GM19438 (cell line): ENCODE measurements around the gene FAM174B.
A peak's percentile ranks its signal among the peaks of the same experiment; 100 is the strongest.

ENCODE experiments used
- ATAC-seq: cut with Tn5 transposase; IDR thresholded peaks from one replicate; pipeline ENCODE4 v1.9.1; 2021; ENCODE audit warnings: low read depth; ENCODE audit not compliant: unreplicated experiment

The FAM174B gene

DNA sequence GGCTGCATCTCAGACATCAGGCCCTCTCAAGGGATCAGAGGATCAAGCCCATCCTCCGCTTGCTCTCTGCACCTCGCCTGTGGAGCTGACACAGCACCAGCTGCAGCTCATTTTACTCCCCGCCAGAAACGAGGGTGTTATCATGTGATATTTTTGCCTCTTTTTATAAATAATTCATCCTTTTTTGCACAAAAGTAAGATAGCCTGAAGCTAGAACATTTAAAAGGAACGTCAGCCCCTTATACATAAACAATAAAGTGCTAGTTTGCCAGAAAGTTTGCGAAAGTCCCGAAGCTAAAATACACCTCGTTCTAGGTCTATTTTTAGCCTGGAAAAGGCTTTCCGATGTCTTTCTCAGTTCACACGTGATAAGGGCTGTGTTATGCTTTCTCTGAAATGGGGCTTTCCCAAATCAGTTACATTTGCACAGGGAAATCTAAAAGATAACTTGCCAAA lies 9.6 kb upstream of the FAM174B start:
- no peak for ATAC-seq

DNA sequence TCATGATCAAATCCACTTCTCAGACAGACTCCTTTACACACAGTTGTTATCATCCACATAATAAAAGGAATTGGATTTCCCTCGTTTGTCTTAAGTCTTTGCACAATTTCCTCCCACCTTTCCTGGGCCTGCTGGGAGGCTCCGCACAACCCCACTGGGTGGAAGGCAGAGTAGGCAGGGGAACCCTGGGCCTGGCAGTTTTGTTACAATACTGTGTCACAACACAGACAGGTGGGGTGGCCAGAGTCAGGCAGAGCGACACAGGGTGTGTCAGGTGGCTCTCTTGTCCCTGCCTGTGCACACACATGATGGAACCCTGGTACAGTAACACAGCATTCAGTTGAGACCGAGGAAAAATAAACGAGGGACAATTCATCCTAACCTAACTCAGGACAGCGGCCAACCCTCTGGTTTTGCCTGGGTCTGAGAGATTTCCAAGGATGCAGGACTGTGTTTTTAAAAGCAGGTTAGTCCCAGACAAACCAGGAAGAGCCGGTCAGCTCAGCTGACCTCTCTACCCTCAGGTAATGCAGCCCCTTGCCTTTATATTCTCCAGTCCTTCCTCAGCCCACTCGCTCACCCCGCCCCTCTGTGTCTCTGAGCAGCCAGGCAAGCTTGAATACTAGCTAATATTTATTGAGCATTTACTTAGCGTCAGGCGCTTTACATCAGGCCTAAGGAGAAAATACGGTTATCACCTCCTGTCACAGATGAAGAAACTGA lies 8.8 kb upstream of the FAM174B start:
- ATAC-seq, result no peak

DNA sequence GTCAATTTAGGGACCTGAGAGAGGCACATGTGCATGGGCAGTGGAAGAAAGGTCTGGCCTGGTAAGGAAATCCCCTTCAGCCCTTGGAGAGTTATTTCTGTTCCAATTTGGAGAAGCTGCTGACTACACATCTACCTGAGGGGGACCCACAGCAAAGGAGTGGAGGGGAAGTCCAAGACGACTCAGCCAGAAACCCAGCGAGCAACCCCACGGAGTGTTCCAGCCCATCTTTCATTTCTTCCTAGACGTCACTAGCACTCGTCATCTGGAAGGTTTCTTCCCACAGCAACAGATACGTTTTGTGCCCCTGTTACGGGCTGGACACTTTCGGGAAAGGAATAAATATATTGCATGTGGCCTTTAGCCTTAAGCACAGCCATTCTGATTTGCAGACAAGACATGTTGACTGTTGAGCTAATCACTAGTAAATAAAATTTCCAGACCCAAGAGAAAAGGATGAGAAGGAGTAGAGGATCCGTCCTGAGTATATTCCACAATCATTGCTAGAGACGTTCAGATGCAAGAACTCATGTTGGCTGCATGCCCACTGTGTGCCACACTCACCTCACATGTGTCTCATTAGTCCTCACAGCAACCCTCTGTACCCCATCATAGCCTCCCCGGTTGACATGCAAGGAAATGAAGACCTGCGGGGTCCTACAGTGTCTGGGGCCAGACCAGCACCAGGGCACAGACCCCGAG lies 7.8 kb upstream of the FAM174B start:
- peak; percentile 49 for ATAC-seq

DNA sequence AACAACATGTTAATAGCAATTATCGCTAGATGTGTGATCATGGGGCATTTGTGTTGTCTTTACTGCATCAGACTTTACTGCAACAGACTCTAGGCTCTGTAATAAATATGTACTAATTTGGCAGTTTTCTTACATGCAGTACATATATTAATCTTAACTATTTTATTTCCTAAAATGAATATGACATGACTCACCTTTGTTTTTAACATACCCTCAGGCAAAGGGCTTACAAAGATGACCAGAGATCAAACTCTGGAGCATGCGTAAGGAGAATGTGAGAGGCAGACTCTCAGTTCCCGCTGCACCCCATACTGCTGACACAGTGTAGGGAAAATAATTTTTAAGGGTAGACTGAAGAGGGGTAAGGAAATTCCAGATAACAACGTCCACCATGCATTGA lies 7.2 kb upstream of the FAM174B start:
- no peak for ATAC-seq

DNA sequence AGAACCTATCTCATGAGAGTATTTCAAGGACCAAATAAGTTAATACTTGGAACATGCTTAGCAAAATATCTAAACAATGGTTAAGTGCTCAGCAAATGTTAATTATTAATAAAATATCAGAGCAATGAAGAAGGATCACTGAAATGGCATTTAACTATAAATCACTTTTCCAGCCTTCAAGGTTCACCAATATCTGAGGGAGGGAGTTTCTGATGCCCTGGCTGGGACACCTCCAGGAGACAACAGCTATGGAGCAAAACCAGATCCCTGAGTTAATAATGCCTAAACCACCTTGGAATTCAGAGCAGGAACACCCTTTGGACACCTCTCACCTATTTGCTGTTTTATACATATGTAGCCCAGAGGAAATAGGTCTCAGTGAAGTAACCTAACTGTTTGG lies 6.4 kb upstream of the FAM174B start:
- ATAC-seq, result no peak

DNA sequence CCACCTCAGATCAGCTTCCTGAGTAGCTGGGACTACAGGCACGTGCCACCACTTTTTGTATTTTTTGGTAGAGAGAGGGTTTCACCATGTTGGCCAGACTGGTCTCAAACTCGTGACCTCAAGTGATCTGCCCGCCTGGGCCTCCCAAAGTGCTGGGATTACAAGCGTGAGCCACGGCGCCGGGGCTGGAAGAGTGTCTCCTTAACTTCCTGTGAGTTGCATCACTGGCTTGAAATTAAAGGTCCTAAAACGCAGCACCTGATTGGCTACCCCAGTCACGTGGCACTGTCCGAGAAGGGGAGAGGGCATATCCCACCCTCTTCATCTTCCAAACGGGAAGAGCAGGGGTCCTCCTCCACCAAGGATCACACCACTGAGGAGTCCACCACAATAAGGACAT lies 5.5 kb upstream of the FAM174B start:
- no peak for ATAC-seq

DNA sequence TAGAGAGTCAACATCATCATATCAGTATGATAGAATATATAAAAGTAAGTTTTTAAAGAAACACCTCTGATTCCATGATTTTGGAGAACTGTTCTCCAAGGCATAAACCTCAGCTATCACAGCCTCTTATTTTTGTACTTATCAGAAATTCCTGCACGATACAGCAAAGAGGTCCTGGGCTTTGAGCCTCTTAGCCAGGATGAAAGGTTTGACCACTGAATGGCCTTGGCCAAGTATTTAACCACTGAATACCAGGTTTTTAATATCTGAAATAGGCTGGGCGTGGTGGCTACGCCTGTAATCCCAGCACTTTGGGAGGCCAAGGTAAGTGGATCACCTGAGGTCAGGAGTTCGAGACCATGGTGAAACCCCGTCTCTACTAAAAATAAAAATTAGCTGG lies 1.9 kb upstream of the FAM174B start:
- ATAC-seq, result no peak

DNA sequence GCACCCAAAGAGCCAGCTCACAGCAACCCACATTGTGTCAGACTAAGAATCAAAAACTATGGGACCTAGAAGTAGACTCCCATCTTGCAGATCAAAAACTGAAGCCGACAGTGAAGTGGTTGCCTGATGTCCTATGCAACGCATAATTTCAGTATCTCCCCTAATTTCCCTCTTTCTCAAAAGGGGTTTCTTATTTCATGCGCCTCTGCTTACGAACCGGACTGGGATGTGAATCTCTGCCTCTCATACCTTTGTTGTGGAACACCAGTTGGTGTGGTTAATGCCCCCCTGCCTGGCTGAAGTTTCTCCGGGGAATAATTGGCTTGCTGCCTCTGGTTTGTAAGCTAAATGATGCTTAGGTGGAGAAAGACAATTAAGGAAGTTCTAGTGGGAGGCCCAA lies 514 bp upstream of the FAM174B start:
- no peak for ATAC-seq

DNA sequence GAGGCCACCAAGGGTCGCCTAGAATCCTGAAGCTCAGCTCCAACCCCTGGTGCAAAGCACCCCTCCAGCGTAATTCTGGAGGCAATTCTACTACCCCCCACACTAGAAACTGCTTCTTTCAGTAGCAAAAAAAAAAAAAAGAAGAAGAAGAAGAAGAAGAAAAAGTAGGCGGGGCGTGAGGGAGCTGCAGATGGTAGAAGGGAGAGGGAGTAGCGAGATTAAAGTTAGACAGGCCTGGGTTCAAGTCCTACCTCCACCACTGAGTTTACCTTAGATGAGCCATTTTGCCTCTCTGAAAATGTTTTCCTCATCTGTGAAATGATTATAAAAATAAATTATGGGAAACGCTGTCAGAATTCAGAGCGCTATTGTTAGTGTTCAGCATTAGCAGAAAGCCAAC lies 913 bp downstream of the FAM174B start:
- no peak for ATAC-seq

DNA sequence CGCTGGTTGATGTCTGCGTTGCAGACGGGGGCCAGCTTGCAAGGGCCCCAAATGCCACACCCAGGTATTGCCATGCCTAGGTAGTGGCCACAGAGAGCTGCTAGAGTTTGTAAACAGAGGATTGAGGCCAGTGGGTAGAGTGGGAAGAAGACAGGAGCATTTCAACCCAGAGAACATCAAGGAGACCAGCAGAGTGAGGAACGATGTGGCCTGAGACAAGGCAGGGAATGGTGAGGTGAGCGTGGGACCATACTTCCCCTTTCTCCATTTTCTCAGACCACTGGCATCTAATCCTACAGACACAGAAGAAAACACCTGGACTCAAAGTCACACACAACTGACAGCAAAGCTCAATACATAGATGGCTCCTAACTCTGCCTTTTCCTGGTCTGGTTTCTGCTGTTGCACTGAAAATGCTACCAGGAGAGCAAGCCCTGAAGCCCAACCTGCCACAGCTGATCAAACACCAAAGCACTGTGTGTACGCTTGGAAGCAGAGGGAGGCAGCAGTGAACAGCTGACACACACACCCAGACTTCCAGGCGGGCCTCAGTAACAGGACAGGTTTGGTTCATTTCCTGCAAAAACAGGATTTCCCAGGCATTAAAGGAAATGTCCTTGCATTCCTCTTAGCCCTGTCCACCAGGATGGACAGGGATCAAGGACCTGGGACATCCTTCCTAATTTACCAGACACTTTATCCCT lies 1.6 kb downstream of the FAM174B start:
- ATAC-seq, result no peak

DNA sequence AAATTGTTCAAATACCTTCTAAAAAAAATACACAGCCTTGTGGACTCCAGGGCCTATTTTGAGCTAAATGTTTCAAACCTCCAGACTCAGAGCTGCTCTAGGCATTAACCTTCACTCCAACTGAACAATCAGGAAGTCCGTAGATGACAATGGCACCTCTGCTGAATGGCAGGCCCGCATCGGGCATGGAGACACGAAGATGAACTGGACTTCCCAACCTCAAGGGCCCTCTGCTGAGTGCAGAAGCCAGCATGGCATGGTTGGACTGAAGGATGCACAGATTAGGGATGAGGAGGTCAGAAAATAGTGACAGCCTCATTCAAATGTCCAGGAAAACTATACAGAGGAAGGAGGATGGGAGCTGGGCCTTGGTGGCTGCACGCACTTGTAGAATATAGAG lies 2.2 kb downstream of the FAM174B start:
- no peak for ATAC-seq

DNA sequence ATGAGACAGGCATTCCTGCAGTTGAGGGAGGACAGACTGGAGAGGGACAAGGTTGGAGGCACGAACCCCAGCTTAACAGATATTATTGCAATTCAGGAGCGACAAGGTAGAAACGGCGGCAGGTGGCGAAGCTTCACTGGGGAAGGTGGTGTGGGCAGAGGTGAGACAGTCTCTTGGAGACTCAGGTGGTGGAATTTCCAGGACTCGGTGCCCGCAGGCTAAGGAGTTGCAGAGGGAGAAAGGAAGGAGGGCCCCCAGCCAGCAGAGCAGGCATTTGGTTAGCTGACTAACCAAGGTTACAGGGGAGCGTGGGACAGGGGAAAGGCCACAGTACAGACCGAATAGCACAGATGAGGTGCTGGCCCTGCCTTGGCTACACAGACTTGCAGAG lies 3.0 kb downstream of the FAM174B start:
- no peak for ATAC-seq

DNA sequence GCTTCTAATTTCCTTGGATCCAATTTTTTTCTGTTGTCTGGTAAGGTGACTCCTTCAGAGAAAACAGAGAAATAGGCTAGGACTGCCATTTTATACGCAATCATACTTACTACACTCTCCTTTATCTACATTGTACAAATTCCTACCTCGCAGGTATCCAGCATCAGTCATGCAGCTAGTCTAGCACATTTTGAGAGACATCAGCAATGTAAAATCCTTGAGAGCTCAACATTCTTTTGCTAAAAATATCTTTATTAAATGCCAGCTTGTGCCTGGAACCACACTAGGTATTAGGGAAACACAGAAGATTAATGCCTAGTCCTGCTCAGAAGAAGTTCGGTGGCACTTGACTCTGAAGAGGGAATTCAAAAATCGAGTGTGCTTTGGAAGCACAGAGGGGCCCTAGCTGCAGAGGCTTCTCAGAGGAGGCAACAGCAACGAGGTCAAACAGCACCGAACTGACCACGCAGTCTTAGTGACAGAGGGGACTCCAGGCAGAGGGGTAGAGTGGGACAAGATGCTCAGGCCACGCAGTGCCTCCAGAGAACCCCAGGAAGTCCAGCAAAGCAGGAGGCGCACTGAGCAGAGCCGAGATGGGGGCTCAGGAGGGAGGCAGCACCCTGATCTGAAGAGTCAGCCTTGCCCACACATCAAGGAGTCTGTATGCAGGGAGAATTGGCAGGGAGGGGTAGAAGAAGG lies 3.5 kb downstream of the FAM174B start:
- no peak for ATAC-seq

DNA sequence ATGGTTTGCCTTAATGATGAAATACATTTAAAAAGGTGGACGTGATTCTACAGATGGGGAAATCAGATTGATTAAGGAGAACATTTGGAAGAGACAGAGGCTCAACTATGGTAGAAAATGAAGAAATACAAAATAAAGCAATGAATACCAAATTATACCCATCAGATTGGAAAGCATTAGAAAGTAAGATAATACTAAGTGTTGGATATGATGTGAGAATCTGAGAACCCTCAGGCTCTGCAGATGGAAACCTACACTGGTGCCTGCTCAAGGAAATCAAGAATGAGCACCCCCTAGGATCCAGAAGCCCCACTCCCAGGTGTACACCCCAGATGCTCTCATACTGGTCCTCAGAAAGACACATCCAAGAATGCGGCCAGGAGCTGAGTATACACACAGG lies 4.6 kb downstream of the FAM174B start:
- no peak for ATAC-seq

DNA sequence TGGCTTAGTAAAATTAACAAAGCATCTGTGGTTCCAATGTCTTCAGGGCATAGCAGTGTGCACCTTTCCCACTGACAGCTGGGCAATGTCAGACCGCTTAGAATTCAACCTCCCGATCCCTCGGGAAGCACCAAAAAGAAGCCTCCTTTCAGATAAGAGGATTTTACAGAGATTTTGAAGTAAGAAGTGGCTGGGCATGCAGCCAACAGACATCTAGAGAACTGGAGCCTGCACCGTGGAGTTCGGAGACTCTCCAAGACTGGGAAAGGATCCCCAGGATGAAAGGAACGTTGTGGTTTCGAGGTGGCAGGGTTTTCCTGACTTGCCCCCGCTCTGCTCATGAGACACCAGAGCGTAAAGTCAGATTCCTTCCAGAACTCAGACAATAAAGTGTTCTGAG lies 5.3 kb downstream of the FAM174B start:
- ATAC-seq, result no peak

DNA sequence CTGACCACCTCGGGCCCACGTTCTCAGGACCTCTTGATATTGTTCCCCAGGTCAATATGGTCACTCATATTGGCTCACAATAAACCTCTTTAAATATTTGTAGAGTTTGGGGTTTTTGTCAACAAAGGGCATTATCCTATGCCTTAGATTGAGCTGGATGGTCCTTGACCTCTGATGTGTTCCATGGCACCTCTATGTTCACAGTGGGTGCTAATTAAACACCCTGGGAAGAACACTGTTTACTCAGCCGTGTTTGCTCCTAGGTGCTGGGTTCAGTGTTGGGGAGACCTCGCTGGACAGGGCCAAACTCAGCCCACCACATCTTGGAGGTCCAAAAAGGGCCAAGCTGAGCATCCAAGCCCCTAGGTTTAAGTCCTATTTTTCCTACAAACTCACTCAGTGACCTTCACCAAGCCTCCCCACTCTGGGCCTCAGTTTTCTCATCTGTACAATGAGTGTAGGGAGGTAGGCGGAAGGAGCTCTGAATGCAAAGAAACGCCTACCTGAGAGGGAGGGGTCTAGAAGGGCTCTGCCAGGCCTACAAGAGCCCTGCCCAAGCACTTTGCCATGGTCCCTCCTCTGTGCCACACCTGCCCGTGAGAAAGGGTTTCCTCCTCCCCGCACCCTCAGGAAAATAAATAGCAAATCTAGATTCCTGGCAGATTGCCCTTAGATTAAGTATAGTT lies 7.2 kb downstream of the FAM174B start:
- ATAC-seq, result no peak

DNA sequence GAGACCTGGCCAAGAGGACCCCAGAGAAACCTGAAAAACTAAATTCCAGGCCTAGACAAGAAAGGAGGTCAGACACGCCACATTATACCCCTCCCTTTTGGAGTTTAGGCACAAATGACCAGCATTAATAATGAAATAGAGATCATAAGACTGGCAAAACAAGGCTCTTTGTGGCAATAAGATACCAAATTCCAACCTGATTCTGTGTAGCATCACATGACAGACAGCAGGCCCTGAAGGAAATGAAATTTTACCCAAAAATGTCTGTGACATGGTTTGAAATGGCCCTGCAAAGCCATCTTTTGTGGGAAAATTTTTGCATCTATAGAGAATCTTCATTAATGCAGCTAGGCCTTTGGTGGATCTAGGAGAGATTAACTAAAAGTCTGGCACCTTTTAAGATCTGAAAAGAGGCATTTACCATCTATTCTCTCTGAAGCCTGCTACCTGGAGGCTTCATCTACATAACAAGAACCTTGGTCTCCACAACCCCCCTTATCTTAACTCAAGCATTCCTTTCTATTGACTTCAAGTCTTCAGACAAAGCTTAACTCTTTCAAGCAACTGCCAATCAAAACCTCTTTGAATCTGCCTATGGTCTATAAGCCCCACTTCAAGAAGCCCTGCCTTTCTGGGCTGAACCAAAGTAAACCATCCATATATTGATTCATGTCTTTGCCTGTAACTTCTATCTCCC lies 8.0 kb downstream of the FAM174B start:
- ATAC-seq, result no peak

DNA sequence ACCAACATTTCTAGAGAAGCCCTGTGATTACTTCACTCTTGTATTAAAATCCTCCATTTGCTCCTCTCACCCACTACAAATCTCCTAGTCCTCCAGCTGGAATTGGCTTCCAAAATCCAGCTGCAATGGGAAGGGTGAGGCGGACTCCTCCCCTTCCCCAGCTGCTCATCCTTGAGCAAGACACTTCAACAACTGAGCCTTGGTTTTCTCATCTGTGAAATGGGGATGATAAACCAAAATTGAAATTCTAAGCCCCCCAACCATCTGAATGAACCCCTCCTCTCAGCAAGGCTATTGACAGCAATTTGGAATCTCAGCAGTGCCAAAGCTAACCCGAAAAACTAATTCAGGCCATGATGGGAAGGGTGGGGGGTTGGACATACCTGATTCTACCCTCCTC lies 9.4 kb downstream of the FAM174B start:
- no peak for ATAC-seq

DNA sequence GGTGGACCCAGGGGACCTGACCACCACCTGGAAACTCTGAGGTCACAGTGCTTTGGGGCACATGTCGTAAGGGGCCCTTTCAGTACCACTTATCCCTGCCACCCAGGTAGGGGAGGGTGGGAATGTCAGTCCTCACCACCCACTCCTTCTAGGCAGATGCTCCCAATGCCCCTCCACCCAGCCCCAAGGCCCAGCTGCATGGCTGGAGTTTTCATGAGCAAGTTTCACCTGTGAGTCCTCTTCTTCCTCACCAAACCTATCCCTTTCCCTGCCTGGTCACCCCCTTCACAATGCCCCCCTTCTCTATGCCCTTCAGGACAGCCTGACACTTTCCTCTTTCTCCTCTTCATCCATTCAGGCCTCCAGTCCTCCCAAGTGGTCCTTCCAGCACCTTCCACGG lies 9.8 kb downstream of the FAM174B start:
- ATAC-seq, result no peak

DNA sequence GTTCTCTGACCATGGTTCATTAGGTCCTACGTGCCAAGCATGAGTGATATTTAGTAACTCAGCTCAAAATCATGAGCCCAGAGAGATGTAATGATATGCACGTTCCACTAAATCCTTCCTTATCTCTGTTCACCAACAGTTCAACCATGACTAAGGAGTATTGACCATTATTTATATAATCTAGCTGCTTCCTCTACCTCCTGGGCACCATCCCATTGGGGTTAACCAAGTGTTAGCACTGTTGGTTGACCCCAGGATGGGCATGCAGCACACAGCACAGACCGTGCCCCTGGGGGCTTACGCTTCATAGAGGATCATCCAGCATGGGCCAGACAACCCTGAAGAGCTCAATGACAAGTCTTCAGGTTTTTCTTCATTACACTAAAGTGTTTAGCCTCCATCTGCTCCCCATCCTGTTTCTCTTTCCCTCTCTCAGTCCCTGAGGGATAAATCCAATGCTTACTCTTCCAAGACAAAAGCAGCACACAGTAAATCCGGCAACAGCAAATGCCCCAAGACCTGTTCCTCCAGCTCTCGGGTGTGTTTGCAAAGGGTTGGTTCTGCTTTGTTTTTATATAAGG lies 10.4 kb downstream of the FAM174B start:
- ATAC-seq, result no peak
